ENCODE measurements around the gene AJM1. TPM values are rescaled to one million over a fixed set of nuclear protein-coding genes. Genes with fewer than 3 reads are reported as not detected.

Gene AJM1
- total and polyA plus RNA-seq, 2 of the 8 experiments (the other 6 are each of a cell fraction or from before 2014, with no cell fraction given) = 0.12 to 0.97 TPM

DNA sequence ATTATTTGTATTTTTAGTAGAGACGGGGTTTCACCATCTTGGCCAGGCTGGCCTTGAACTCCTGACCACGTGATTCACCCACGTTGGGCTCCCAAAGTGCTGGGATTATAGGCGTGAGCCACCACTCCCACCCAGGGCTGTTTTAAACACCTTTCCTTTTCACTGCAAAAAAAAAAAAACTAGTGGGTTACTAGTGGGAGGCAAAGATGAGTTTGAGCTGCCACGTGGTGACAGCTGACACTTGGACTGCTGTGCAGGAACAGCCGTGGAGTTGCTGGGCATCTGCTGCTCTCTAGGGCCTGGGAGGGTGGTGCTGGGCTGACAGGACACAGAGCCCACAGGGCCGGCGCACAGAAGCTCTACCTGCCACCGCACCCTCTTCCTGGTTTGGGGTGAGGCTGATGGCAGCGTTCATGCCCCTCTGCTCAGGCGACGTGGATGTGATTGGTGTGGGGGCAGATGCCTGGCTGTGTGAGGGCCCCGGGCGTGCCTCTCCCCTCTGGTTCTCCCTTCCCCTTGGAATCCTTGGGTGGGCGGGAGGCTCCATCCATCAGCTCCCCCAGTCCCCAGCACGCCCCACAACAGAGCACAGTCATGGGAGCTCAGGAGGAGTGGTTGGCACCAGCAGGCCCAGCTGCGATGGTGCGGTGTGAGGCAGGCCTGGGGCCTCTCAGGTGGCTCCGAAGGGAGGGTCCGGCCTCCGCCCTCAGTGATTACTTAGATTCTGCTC is 17.6 kb upstream of the AJM1 start:
- Histone ChIP-seq H3K4me1 (replicated peaks in 1 of 4; ENCODE audit: control insufficient read depth in 3 of 4, insufficient read depth in 4 of 4, low read length in 3 of 4) (peaks cover 0 to 11% (median 5%) of the 10 kb centered on the region in 4 experiments; a peak in 4 of 7 replicates), H4K8ac (ENCODE audit: extremely low read depth, insufficient read depth, low read length) (peak overlapping the region; percentile 25; the same call in 1 of the 2 replicates), H4K91ac (replicated peaks; ENCODE audit: insufficient read length, low read length) (no peak overlapping the region), H3K79me2 (ENCODE audit: control insufficient read depth in 1 of 2, insufficient read depth in 2 of 2, low read length in 2 of 2) (peaks cover 0 to 9% of the 10 kb centered on the region in 2 experiments; a peak in 2 of 4 replicates), H3K23ac (ENCODE audit: insufficient read length) (no peak overlapping the region), H4K20me1 (replicated peaks in 1 of 2; ENCODE audit: control insufficient read depth in 1 of 2, insufficient read depth in 2 of 2, low read length in 2 of 2) (peaks cover 19 to 40% of the 10 kb centered on the region in 2 experiments), H4K5ac (ENCODE audit: insufficient read length, low read depth, low read length) (no peak overlapping the region), H3K4me3 (ENCODE audit: extremely low read depth in 1 of 4, insufficient read depth in 2 of 4, low read depth in 3 of 4, low read length in 4 of 4) (no peak overlapping the region), H2BK20ac (ENCODE audit: low read length) (no peak overlapping the region), H2AFZ (ENCODE audit: low read length) (no peak overlapping the region), H2BK5ac (ENCODE audit: low read depth, low read length) (no peak overlapping the region), H3K4me2 (ENCODE audit: insufficient read depth in 1 of 2, low read depth in 2 of 2, low read length in 2 of 2) (no peak overlapping the region), H3K27ac (ENCODE audit: low read depth, low read length) (no peak overlapping the region), H3K56ac (replicated peaks; ENCODE audit: insufficient read length, low read depth, low read length) (no peak overlapping the region), H2BK15ac (ENCODE audit: low read length) (no peak overlapping the region), H3K14ac (ENCODE audit: insufficient read length) (no peak overlapping the region), H3K79me1 (ENCODE audit: low read depth, low read length) (peaks cover 12% of the 10 kb centered on the region), H3K23me2 (ENCODE audit: low read depth, low read length) (peaks cover 7% of the 10 kb centered on the region), H3K27me3 (replicated peaks in 1 of 4; ENCODE audit: control insufficient read depth in 3 of 4, extremely low read depth in 1 of 4, insufficient read depth in 3 of 4, low read length in 3 of 4) (0 out of 7 replicates have a peak, but pooled peaks cover 0 to 2% (median 0%) of the 10 kb centered on the region in 4 experiments), H2BK120ac (replicated peaks; ENCODE audit: low read depth, low read length) (no peak overlapping the region), H3K9me3 (ENCODE audit: insufficient read depth in 2 of 2, low read depth in 1 of 2, low read length in 1 of 2) (no peaks in the 10 kb centered on the region), H2AK5ac (ENCODE audit: low read depth, low read length) (no peak overlapping the region), H3K18ac (ENCODE audit: extremely low read depth, low read length) (no peak overlapping the region), H3K4ac (replicated peaks; ENCODE audit: insufficient read length, low read depth, low read length) (no peak overlapping the region), H2BK12ac (ENCODE audit: low read depth, low read length) (no peak overlapping the region), H3K36me3 (ENCODE audit: control insufficient read depth in 2 of 4, insufficient read depth in 4 of 4, low read length in 3 of 4) (peaks cover 9 to 33% (median 24%) of the 10 kb centered on the region in 4 experiments), H3K9ac (replicated peaks in 1 of 4; ENCODE audit: extremely low read depth in 1 of 4, low read depth in 3 of 4, low read length in 3 of 4) (no peak overlapping the region)
- FAIRE-seq (no peak), DNase-seq (ENCODE audit: low read depth in 1 of 2, low spot score in 2 of 2) (no peak)
- POLR2A ChIA-PET (ENCODE audit: partially characterized antibody) = interaction anchor here (1.0 to 10.8 kb wide), 3 partner anchors 17 to 24 kb away, joined by 4 to 96 read pairs (median 44); partner anchors contain the start of genes AJM1 and RABL6
- WGBS, 2 experiments (ENCODE audit: extremely low coverage in 1 of 2, insufficient coverage in 1 of 2, insufficient read length in 1 of 2, insufficient replicate concordance in 2 of 2, low coverage in 1 of 2, low lambda C conversion rate in 2 of 2, missing lambda C conversion rate in 1 of 2) = 94% methylated on average over 20 of the region's 21 CpGs; no CpG with 5 or more reads in 1 of the 2 experiments
- CTCF ChIA-PET (ENCODE audit: partially characterized antibody) = interaction anchor here (0.6 to 17.4 kb wide), 6 partner anchors 12 to 102 kb away, joined by 3 to 131 read pairs (median 4); partner anchors contain the start of gene AJM1
- no peak for TF ChIP-seq SUZ12 (IDR thresholded peaks at IDR 0.05; ENCODE audit: low read length)
- no peak for TF ChIP-seq SP1 (IDR thresholded peaks at IDR 0.05; ENCODE audit: low read depth, low read length)
- TF ChIP-seq, protein P1, sequence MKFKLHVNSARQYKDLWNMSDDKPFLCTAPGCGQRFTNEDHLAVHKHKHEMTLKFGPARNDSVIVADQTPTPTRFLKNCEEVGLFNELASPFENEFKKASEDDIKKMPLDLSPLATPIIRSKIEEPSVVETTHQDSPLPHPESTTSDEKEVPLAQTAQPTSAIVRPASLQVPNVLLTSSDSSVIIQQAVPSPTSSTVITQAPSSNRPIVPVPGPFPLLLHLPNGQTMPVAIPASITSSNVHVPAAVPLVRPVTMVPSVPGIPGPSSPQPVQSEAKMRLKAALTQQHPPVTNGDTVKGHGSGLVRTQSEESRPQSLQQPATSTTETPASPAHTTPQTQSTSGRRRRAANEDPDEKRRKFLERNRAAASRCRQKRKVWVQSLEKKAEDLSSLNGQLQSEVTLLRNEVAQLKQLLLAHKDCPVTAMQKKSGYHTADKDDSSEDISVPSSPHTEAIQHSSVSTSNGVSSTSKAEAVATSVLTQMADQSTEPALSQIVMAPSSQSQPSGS (IDR thresholded peaks at IDR 0.05; ENCODE audit: low read length) = no peak
- no peak for TF ChIP-seq RBBP5 (IDR thresholded peaks at IDR 0.05; ENCODE audit: borderline replicate concordance, low read depth, low read length)
- no peak for TF ChIP-seq RFX5 (IDR thresholded peaks at IDR 0.05; ENCODE audit: borderline replicate concordance, low read depth, low read length)
- no peak for TF ChIP-seq CBX5 (IDR thresholded peaks at IDR 0.05; ENCODE audit: low read depth, low read length)
- no peak for TF ChIP-seq POLR2A (IDR thresholded peaks at IDR 0.05; ENCODE audit: control extremely low read depth in 1 of 2, low read depth in 2 of 2, low read length in 2 of 2)
- TF ChIP-seq PHF8 (conservative IDR thresholded peaks at IDR 0.05; ENCODE audit: low read depth, low read length) = no peak
- no peak for TF ChIP-seq TCF12 (IDR thresholded peaks at IDR 0.05; ENCODE audit: low read depth, low read length)
- TF ChIP-seq GTF2F1 (IDR thresholded peaks at IDR 0.05; ENCODE audit: borderline replicate concordance, low read depth, low read length) = no peak

All from H1 (cell line).